Activated naive CD4-positive, alpha-beta T cell treated with anti-CD3 and anti-CD28 coated beads, Interleukin-2, amount 50 U/mL, for 72 hours (primary cell): ENCODE data around the gene SLC25A51. TPM values are rescaled to one million over a fixed set of nuclear protein-coding genes. Genes with fewer than 3 reads are reported as not detected.

Source experiments
- ATAC-seq, 2 donors: fragments of 150-1000 bp; cut with Tn5 transposase; 2 replicates each; pipeline ENCODE4 v1.10.0; 2021; ENCODE audit warnings: mild to moderate bottlenecking in 2 of 2, moderate library complexity in 2 of 2
- DNase-seq, 2 donors: peaks; one replicate each; pipeline ENCODE4 v3.0.0; 2021 to 2022; ENCODE audit warnings: low spot score in 2 of 2
- H3K27ac Mint-ChIP-seq, 2 donors: one replicate each; pipeline ENCODE4 v1.8.0; 2022; ENCODE audit warnings: mild to moderate bottlenecking in 2 of 2, mixed read lengths in 2 of 2
- H3K36me3 Mint-ChIP-seq, 2 donors: one replicate each; pipeline ENCODE4 v1.8.0; 2022; ENCODE audit warnings: mixed read lengths in 2 of 2
- H3K9me3 Mint-ChIP-seq, 2 donors: one replicate each; pipeline ENCODE4 v1.8.0; 2022; ENCODE audit warnings: mixed read lengths in 2 of 2
- total RNA-seq, 2 donors: library from RNA; stranded (reverse); gene quantifications; one replicate each; pipeline ENCODE4 v1.2.3, GENCODE V29; 2022

Gene SLC25A51
- total RNA-seq, 2 donors from 2014 or later = 20.2 to 24.5 TPM

GRCh38 chr9:37925006-37925405 lies 21.1 kb upstream of the SLC25A51 start:
- no peak for ATAC-seq
- H3K9me3 Mint-ChIP-seq = no peaks in the 10 kb centered on the region
- no peak for DNase-seq
- no peak overlapping the region for H3K27ac Mint-ChIP-seq
- H3K36me3 Mint-ChIP-seq = no peaks in the 10 kb centered on the region

GRCh38 chr9:37924538-37924937 lies 20.6 kb upstream of the SLC25A51 start:
- DNase-seq (no peak), ATAC-seq (no peak)
- Mint-ChIP-seq H3K9me3 (no peaks in the 10 kb centered on the region), H3K27ac (no peak overlapping the region), H3K36me3 (no peaks in the 10 kb centered on the region)

- DNase-seq = no peak
- Mint-ChIP-seq H3K36me3 (no peaks in the 10 kb centered on the region), H3K27ac (no peak overlapping the region), H3K9me3 (no peaks in the 10 kb centered on the region)
- ATAC-seq = no peak
Observed at GRCh38 chr9:37923796-37924427, 20.0 kb upstream of the SLC25A51 start.

GRCh38 chr9:37923118-37923795 lies 19.3 kb upstream of the SLC25A51 start:
- DNase-seq = no peak
- H3K27ac Mint-ChIP-seq = no peak overlapping the region
- no peak for ATAC-seq
- no peaks in the 10 kb centered on the region for H3K9me3 Mint-ChIP-seq
- H3K36me3 Mint-ChIP-seq = no peaks in the 10 kb centered on the region

- H3K9me3 Mint-ChIP-seq = no peaks in the 10 kb centered on the region
- H3K36me3 Mint-ChIP-seq = no peaks in the 10 kb centered on the region
- no peak for DNase-seq
- ATAC-seq = no peak
- no peak overlapping the region for H3K27ac Mint-ChIP-seq
Observed at GRCh38 chr9:37922363-37923117, 18.6 kb upstream of the SLC25A51 start.

- Mint-ChIP-seq H3K27ac (peak overlapping the region in 1 of 2 donors; percentile 79), H3K36me3 (no peaks in the 10 kb centered on the region), H3K9me3 (no peaks in the 10 kb centered on the region)
- ATAC-seq (no peak), DNase-seq (no peak)
Observed at GRCh38 chr9:37921546-37922300, 17.8 kb upstream of the SLC25A51 start.

- DNase-seq (no peak), ATAC-seq (no peak)
- no peaks in the 10 kb centered on the region for H3K36me3 Mint-ChIP-seq
- no peaks in the 10 kb centered on the region for H3K9me3 Mint-ChIP-seq
- H3K27ac Mint-ChIP-seq = peak overlapping the region in 1 of 2 donors; percentile 79
Observed at GRCh38 chr9:37921168-37921510, 17.2 kb upstream of the SLC25A51 start.

GRCh38 chr9:37920471-37921167 lies 16.7 kb upstream of the SLC25A51 start:
- H3K9me3 Mint-ChIP-seq = no peaks in the 10 kb centered on the region
- ATAC-seq (peak in 1 of 2 donors; percentile 82), DNase-seq (no peak)
- peak overlapping the region in 1 of 2 donors; percentile 79 for H3K27ac Mint-ChIP-seq
- H3K36me3 Mint-ChIP-seq = no peaks in the 10 kb centered on the region

- Mint-ChIP-seq H3K36me3 (no peaks in the 10 kb centered on the region), H3K9me3 (no peaks in the 10 kb centered on the region), H3K27ac (no peak overlapping the region)
- DNase-seq (no peak), ATAC-seq (no peak)
Observed at GRCh38 chr9:37919956-37920335, 16.0 kb upstream of the SLC25A51 start.

GRCh38 chr9:37919246-37919955 lies 15.5 kb upstream of the SLC25A51 start:
- DNase-seq (no peak), ATAC-seq (no peak)
- no peaks in the 10 kb centered on the region for H3K36me3 Mint-ChIP-seq
- H3K27ac Mint-ChIP-seq = no peak overlapping the region
- H3K9me3 Mint-ChIP-seq = no peaks in the 10 kb centered on the region

- no peak for ATAC-seq
- DNase-seq = no peak
- Mint-ChIP-seq H3K9me3 (no peaks in the 10 kb centered on the region), H3K36me3 (no peaks in the 10 kb centered on the region), H3K27ac (no peak overlapping the region)
Observed at GRCh38 chr9:37918665-37919170, 14.8 kb upstream of the SLC25A51 start.

GRCh38 chr9:37917801-37918664 lies 14.1 kb upstream of the SLC25A51 start:
- no peak overlapping the region for H3K27ac Mint-ChIP-seq
- no peak for ATAC-seq
- DNase-seq = no peak
- no peaks in the 10 kb centered on the region for H3K36me3 Mint-ChIP-seq
- no peaks in the 10 kb centered on the region for H3K9me3 Mint-ChIP-seq

GRCh38 chr9:37917313-37917731 lies 13.4 kb upstream of the SLC25A51 start:
- DNase-seq (no peak), ATAC-seq (no peak)
- Mint-ChIP-seq H3K9me3 (no peaks in the 10 kb centered on the region), H3K27ac (no peak overlapping the region), H3K36me3 (no peaks in the 10 kb centered on the region)

- Mint-ChIP-seq H3K27ac (no peak overlapping the region), H3K9me3 (no peaks in the 10 kb centered on the region), H3K36me3 (no peaks in the 10 kb centered on the region)
- ATAC-seq = no peak
- no peak for DNase-seq
Observed at GRCh38 chr9:37916471-37917312, 12.8 kb upstream of the SLC25A51 start.
